Stimulated activated CD8-positive, alpha-beta memory T cell treated with anti-CD3 and anti-CD28 coated beads, Interleukin-2, amount 100 ng/mL, for 1 hour (primary cell): Measurements from ENCODE around the gene CHMP2A.

Experiments
- DNase-seq, 2 donors: peaks; one replicate each; pipeline ENCODE4 v3.0.0-alpha.2; 2020; ENCODE audit warnings: low read depth in 2 of 2

CHMP2A gene

GRCh38 chr19:58569943-58570670 is 15.2 kb upstream of the CHMP2A start:
- no peak for DNase-seq

DNA sequence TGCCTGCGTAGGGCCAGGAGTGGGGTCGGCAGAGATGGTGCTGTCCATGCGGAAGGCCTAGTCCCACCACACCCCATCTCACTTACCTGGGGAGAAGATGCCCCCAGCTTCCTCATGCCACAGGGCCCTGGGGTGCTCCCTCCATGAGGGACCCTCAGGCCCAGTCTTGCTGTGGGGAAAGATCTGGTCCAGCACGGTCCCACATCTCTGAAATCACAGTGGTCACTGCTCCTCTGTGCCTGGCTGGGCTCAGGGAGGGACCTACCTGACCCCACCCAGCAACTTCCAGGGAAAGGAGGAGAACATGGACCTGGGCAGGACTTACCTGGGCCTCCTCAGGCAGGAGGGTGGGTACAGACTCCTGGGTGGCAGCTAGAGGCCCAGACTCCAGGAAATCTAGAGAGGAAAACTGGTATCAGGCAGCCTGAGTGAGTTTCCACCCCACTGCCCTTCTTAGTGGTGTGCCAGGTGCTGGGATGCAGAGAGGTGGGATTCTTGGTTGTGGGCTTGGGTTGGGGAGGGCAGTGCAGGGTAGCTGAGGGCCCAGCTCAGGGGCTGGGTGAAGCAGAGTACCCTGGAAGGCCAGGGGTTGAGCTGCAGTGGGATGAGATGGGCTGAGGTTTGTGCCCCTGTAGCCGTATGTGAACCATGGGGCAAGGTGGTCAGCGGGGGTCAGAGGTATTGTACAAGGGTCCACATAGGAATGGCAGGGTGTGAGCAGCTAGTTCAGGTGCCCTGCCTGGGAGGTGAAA is 14.5 kb upstream of the CHMP2A start:
- no peak for DNase-seq

DNA sequence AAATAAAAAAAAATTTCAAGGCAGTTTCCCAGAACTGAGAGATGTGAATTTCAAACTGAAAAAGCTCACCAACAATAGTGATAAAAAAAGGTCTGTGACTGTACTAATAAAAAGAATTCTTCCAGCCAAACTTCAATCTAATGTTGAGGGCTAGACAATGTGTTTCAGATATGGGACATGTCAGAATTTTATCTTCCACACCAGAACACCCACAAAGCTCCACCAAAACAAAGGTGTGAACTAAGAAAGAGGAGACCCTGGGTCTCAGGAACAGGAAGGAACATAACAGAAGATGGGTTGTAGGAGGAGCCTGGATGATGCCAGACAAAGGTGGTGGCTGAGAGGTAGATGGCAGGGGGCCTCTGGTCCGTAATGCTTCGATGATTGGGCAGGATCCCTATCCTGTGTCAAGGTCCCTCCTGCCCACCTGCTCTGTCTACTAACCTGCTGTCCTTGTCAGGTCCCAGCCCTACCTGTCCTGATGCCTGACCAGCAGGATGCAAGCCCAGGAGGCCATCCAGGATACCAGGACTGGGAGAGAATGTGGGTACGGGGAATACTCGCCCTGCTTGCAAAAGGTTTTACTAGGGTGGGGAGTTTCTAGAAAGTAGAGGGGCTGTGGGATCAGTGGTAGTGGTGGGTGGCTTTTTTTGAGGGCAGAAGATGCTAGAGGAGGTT is 13.7 kb upstream of the CHMP2A start:
- DNase-seq: no peak

GRCh38 chr19:58566989-58567388 is 12.1 kb upstream of the CHMP2A start:
- no peak for DNase-seq

DNA sequence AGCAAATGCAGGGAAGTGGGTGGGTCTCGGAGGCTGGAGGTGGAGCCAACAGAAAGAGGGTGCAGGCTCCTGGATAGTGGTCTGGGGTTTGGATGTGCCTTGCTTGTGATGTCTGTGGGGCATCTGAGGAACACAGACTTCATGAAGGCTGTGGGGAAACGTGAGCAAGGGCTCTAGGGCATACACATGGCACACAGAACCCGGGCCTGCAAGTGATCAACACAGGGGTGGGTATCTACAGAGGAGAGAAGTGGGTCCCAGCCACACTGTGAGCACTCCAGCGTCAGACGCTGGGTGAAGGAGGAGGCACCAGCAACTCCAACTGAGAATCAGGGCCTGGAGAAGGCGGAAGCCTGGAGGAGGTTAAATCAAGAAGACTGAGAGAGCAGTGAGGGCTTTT is 8.9 kb upstream of the CHMP2A start:
- DNase-seq: no peak

DNA sequence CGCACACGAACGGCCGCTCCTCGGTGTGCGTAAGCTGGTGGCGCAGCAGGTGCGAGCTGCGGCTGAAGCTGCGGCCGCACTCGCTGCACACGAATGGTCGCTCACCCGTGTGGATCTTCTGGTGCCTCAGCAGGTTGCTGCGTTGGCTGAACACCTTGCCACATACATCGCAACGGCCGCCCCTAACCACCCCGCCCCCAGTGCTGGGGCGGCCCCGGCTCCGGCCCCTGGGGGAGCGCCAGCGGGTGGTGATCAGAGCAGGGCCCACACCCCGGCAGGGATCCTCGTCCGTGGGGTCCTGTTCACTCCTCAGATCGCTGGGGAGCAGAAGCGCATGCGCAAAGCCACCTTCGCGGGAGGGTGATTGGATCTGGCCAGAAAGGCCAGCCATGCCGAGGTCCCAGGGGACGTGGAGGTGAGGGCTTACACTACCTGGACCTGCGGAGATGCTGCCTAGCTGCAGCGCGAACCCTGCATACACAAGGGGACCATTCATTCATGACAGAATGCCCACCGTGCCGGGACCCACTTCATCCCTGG is 8.2 kb upstream of the CHMP2A start:
- DNase-seq: no peak

DNA sequence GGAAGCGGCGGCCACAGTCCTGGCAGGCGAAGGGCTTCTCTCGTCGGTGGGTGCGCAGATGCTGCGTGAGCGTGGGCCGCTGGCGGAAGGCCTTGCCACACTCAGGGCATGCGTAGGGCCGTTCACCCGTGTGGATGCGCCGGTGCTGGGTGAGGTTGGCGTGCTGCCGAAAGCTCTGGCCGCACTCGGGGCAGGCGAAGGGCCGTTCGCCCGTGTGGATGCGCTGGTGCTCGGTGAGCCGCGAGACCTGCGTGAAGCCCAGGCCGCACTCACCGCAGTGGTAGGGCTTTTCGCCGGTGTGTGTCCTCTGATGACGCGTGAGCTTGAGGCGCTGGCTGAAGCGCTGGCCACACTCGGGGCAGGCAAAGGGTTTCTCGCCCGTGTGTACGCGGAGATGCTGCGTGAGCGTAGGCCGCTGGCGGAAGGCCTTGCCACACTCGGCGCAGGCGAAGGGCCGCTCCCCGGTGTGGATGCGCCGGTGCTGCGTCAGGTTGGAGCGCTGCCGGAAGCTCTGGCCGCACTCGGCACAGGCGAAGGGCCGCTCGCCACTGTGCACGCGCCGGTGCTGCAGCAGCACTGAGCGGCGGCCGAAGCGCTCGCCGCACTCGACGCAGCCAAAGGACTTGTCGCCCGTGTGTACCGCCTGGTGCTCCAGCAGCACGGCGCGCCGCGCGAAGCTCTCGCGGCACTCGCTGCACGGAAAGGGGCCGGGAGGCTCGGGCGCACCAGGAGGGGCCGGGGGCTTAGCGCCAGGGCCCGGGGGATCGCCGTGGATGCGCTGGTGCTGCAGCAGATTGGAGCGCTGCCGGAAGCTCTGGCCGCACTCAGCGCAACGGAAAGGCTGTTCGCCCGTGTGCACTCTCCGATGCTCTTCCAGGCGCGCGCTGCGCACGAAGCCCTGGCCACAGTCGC is 7.5 kb upstream of the CHMP2A start:
- no peak for DNase-seq

DNA sequence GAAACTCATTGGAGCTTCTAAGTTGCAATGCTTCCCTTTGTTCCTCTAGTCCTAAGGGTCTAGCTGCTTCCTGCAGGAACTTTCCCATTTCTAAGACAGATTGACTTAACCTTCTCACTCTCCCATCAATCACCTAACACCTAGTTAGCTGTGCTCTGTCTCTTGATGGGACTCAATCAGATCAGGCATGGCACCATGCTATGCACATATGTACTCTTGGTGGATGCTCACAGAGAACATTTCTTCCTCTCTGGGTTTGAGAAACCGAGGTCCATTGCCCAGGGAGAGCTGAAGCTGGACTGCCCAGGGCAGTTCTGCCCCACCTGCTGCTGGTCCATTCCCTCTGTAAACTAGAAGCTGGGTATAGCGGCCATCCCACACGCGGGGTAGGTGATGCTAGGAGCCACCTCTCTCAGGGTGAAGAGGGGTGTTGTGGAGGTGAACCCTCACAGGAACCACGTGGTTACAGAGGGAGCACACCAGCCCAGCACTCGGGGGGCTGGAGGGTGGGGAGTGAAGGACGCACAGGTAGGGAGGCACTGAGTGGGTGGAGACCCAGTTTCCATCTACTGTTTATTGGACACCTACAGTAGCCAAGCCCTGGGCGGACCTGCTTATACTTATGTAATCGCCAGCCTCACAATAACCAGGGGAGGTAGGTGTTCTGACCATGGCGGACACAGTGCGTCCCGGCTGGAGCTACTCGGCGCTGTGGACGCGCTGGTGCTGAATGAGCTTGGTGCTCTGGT is 6.6 kb upstream of the CHMP2A start:
- no peak for DNase-seq

DNA sequence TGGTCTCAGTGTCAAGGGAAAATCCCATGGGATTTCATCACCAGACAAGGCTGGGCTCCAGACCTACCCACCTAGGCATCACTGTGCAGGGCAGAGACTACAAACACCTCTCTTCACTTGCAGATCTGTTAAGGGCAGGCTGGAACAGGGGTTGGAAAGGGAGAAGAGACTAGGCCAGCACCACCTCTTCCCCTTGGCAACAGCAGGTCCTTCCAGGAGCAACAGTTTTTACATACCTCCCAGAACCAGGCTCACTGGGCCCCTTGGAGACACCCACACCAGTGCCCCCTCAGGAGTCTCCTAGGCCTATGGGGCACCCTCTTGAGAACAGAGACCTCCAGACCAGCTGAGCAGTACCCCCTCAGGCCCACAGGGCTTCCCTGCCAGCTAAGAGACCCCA is 6.0 kb upstream of the CHMP2A start:
- no peak for DNase-seq

GRCh38 chr19:58560007-58560887 is 5.3 kb upstream of the CHMP2A start:
- no peak for DNase-seq

- peak in 1 of 2 donors; percentile 39 for DNase-seq
Measured at GRCh38 chr19:58559275-58560006, 4.5 kb upstream of the CHMP2A start.

DNA sequence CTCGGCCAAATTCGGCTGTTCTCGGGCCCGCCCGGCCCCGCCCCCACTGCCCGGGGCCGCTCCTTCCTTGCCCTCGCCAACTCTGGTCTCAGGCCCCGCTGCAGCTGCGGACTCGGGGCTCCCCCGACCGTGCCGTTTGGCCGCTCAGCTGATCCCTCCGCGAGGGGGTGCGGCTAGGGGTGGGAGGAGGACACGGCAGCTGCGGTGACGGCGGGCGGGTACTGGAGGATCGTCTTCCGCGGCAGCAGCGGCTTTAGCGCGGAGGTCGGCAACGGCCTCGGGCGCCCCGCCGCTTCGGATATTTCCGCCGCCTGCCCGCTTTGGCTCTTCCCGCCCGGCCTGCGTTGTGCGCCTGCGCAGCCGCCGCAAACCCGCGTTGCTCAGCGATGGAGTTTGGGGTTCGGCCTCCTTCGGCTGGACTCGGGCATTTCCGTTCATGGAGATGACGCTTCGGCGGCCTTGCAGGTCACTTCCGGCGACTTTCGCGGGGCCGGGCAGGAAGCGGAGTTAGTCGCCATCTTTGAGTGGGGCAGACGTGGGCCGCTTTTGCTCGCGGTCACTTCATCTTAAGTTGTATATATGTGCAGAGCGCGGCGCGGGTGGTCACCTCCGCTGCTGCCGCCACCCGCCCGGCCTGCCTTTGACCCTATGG is 3.8 kb upstream of the CHMP2A start:
- DNase-seq: peak; percentile 98 to 99

DNA sequence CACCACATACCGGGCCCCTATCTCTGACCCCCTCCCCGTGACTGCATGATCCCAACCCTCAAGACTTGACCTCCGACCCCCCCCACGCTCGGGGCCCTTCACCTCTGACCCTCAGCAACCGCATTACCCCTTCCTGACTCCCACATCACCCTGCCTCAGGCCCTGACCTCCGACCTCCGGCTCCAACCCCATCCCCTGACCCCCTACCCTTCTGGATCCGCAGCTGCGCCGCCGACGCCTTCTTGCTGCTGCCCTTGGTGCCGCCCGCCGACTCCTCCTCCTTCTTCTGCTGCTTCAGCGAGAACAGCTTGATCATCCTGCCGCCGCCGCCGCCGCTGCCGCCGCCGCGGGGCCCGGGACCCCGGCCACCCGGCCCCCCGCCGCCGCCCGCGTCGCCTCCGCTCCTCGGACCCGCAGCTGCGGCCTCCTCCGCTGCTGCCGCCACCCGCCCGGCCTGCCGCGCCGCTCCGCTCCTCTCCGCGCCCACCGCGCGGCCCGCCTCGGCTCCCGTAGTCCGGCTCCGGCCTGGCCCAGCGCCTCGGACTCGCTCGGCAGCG is 3.2 kb upstream of the CHMP2A start, which contains the start of gene UBE2M:
Gene UBE2M, minus strand, starts transcription at position 546 of the 557 bp plus-strand sequence. Its CDS starts 230 bp downstream, at position 316.
- DNase-seq: peak in 1 of 2 donors; percentile 32

DNA sequence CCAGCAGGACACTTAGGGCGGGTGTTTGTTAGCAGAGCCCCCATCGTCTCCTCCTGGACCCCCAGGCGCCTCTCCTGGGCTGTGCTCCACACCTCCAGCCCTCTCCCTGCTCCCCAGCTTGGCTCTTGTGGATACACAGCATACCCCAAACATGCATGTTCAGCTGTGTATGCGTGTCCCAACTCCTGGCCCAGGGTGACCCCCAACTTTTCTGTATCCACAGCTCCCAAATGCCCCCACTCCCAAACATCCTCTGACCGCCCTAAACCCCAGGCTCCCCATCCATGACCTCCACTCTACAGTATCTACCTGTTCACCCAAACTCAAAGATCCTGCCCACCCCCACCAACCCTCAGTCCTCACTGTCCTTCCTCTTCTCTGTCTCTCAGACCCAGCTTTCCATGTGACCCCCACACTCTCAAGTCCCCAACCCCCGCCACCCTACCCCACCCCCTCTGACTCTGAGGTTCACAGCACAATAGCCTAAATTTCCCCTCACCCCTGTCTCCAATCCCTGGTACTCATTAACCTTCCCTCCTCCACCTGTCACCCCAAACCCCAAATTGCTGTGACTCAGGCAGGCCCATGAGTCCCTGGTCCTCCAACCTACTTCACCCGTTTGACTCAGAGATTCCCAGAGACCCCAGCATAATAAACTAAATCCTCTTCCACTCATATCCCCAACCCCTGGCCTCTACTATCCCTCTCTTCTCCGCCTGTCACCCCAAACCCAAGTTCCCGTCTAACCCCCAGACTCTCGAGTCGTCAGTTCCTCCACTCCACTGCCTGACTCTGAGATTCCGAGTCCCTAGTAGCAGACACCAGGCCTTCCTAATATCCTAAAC is 2.5 kb upstream of the CHMP2A start:
- no peak for DNase-seq

GRCh38 chr19:58556622-58557220 is 1.8 kb upstream of the CHMP2A start:
- DNase-seq: no peak

DNA sequence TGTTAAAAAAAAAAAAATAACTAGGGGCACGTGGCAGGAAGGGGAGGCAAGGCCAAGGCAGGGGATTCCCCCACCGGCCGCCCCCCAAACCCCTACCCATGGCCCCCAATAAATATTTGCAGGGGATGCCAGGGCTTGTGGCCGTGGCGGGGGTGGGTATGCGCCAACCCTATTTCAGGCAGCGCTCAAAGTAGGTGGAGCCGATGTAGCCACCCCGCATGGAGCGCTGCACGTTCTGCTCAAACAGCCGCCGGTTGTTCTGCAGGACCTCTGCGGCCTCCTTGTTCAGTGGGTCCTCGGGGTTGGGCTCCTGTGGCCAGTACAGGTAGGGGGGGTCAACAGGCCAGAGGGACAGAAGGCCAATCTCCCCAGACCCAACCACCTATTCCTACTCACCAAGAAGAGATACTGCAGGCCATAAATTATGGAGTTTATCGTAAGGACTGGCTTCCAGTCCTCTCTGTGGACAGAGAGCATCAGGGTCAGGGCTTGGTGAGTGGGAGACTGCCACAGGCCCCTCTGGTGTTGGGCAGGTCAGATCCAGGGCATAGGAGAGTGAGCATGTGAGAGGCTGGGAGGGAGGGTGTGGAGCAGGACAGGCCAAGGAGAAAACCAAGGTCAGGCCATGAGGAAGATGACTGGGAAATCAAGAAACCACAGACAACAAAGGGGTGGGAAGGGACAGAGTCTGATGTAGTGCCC is 1.2 kb upstream of the CHMP2A start:
- DNase-seq: no peak
